Testis (tissue), 2 donors: Measurements from ENCODE around the gene FAM227A.
"Not testable (repeated sequence)": the region's sequence is repeated elsewhere in the genome, so short reads cannot be mapped to it uniquely, and the experiment has no call there.

ENCODE experiments used
- POLR2A ChIP-seq: fragments of 450-650 bp; IDR thresholded peaks from one replicate; pipeline ENCODE4 v1.6.1; 2017; ENCODE audit warnings: antibody characterized with exemption, mild to moderate bottlenecking, moderate library complexity
- TF ChIP-seq, protein P1 (sequence below), 3 experiments: fragments of 450-650 bp in 2 of 3; fragments of 200-600 bp in 1 of 3; sonication (generic) in 1 of 3; IDR thresholded peaks; one replicate each; pipeline ENCODE4 v1.5.1; 2016 to 2019; ENCODE audit warnings: antibody characterized with exemption in 3 of 3, mild to moderate bottlenecking in 2 of 3, moderate library complexity in 1 of 3

DNA sequence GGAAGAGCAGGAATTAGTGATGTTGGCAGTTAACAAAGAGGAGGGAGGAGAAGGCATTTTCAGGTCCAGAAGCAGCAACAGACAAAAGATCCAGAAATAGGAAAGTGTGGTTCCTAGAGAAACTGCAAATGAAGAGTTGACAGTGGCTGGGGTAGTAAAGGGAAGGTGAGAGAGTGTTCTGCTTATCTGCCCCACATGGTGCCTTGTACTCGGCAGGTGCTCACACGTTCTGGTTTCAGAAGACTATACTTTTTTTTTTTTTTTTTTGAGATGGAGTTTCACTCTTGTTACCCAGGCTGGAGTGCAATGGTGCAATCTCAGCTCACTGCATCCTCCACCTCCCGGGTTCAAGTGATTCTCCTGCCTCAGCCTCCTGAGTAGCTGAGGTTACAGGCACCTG, 73.3 kb downstream of the FAM227A start:
- TF ChIP-seq, protein P1, sequence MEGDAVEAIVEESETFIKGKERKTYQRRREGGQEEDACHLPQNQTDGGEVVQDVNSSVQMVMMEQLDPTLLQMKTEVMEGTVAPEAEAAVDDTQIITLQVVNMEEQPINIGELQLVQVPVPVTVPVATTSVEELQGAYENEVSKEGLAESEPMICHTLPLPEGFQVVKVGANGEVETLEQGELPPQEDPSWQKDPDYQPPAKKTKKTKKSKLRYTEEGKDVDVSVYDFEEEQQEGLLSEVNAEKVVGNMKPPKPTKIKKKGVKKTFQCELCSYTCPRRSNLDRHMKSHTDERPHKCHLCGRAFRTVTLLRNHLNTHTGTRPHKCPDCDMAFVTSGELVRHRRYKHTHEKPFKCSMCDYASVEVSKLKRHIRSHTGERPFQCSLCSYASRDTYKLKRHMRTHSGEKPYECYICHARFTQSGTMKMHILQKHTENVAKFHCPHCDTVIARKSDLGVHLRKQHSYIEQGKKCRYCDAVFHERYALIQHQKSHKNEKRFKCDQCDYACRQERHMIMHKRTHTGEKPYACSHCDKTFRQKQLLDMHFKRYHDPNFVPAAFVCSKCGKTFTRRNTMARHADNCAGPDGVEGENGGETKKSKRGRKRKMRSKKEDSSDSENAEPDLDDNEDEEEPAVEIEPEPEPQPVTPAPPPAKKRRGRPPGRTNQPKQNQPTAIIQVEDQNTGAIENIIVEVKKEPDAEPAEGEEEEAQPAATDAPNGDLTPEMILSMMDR (IDR thresholded peaks at IDR 0.05) = not testable (repeated sequence)
- TF ChIP-seq POLR2A = not testable (repeated sequence)
